Measurements from ENCODE around the gene VAC14. TPM values are rescaled to one million over a fixed set of nuclear protein-coding genes. Genes with fewer than 3 reads are reported as not detected.

The VAC14 gene
- total RNA-seq, 1 donor from 2014 or later, result 18.4 TPM

DNA sequence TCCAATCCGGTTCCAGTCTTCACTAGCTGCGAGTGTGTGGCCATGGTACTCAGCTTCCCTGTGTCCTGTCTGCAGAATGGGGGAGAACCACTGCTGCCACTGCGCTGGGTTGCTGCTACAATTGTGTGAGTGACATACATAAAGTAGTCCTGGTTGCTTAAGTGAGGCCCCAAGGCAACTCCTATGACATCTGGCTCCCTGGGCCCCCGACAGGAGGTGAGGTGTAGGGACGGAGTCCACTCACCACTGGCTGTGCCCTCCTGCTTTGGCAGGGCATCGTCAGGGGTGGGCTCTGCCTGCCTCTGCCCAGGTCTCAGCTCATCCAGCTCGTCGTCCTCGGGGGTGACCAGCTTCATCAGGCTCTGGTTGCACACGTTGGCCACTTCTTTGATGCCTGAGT lies 20.4 kb downstream of the VAC14 start:
- Histone ChIP-seq H3K36me3 (ENCODE audit: control insufficient read depth, insufficient read depth, low read length) (peaks cover 32% of the 10 kb centered on the region), H3K27me3 (ENCODE audit: control insufficient read depth, insufficient read depth, low read length) (no peaks in the 10 kb centered on the region), H3K4me3 (ENCODE audit: low read depth, low read length) (no peak overlapping the region)
- DNase-seq (ENCODE audit: low read depth), result no peak
- TF ChIP-seq, protein P1, sequence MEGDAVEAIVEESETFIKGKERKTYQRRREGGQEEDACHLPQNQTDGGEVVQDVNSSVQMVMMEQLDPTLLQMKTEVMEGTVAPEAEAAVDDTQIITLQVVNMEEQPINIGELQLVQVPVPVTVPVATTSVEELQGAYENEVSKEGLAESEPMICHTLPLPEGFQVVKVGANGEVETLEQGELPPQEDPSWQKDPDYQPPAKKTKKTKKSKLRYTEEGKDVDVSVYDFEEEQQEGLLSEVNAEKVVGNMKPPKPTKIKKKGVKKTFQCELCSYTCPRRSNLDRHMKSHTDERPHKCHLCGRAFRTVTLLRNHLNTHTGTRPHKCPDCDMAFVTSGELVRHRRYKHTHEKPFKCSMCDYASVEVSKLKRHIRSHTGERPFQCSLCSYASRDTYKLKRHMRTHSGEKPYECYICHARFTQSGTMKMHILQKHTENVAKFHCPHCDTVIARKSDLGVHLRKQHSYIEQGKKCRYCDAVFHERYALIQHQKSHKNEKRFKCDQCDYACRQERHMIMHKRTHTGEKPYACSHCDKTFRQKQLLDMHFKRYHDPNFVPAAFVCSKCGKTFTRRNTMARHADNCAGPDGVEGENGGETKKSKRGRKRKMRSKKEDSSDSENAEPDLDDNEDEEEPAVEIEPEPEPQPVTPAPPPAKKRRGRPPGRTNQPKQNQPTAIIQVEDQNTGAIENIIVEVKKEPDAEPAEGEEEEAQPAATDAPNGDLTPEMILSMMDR (IDR thresholded peaks at IDR 0.05; ENCODE audit: insufficient read depth, low read length, severe bottlenecking), result no peak
- no peak for FAIRE-seq

DNA sequence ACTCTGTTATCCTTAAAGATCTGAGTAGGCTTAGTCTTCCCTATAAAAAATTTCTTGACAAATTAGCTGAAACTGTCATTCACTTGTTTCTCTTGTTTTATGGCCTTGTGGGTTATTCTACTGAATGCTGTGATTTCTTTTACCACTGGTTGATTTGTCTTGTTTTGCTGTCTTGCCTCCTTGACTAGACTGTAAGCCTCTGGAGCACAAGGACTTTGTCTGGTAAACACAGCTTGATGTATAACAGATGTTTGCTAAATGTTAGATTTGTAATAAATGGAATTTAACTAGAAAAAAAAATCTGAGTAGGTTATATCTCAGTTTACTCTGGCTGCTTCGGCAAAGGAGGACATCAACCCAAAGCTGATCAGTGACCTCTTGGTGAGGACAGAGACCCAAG lies 21.6 kb downstream of the VAC14 start:
- peak; percentile 50 for FAIRE-seq
- H3K4me3 ChIP-seq (ENCODE audit: low read depth, low read length), result no peak overlapping the region
- no peaks in the 10 kb centered on the region for H3K27me3 ChIP-seq (ENCODE audit: control insufficient read depth, insufficient read depth, low read length)
- peaks cover 24% of the 10 kb centered on the region for H3K36me3 ChIP-seq (ENCODE audit: control insufficient read depth, insufficient read depth, low read length)
- TF ChIP-seq, protein P1 (IDR thresholded peaks at IDR 0.05; ENCODE audit: insufficient read depth, low read length, severe bottlenecking), result no peak
- no peak for DNase-seq (ENCODE audit: low read depth)

DNA sequence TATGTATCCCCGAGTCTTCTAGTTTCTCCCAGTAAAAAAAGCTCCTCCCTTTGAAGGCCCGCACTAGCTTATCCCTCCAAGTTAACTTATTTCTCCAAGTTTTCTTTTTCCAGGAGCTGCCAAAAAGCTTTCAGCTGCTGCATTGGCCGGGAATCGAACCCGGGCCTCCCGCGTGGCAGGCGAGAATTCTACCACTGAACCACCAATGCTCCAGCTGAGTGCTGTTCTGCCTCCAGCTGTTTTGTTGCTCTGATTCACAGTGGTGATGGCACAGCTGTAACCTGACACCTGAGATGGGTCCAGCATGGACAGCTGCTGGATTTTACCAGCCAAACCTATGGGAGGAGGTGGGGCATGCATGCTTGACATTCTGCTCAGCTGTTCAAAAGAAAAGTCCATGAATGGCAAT lies 22.1 kb downstream of the VAC14 start:
- FAIRE-seq (peak; percentile 7), DNase-seq (ENCODE audit: low read depth) (peak; percentile 83)
- Histone ChIP-seq H3K4me3 (ENCODE audit: low read depth, low read length) (no peak overlapping the region), H3K36me3 (ENCODE audit: control insufficient read depth, insufficient read depth, low read length) (peaks cover 22% of the 10 kb centered on the region), H3K27me3 (ENCODE audit: control insufficient read depth, insufficient read depth, low read length) (no peaks in the 10 kb centered on the region)
- TF ChIP-seq, protein P1 (IDR thresholded peaks at IDR 0.05; ENCODE audit: insufficient read depth, low read length, severe bottlenecking), result no peak

DNA sequence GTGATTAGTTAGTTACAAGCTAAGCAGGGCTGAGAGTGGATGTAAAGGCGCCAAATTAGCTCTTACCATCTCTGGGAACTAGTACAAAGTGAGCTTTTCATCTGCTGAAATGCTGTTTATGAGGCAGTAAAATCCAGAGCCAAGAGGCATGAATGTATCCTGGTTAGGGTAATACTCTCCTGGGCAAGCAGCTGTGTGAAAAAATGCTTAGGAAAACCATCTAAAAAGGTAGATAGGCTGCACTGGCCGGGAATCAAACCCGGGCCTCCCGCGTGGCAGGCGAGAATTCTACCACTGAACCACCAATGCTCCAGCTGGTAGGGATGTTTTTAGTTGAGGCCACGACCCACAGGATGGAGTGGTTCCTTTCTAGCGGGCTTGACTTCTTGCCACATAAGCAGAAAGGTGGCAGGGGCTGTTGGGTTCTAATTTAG lies 23.0 kb downstream of the VAC14 start:
- no peak for DNase-seq (ENCODE audit: low read depth)
- Histone ChIP-seq H3K27me3 (ENCODE audit: control insufficient read depth, insufficient read depth, low read length) (no peaks in the 10 kb centered on the region), H3K36me3 (ENCODE audit: control insufficient read depth, insufficient read depth, low read length) (peaks cover 17% of the 10 kb centered on the region), H3K4me3 (ENCODE audit: low read depth, low read length) (no peak overlapping the region)
- TF ChIP-seq, protein P1 (IDR thresholded peaks at IDR 0.05; ENCODE audit: insufficient read depth, low read length, severe bottlenecking), result no peak
- FAIRE-seq, result peak; percentile 36

DNA sequence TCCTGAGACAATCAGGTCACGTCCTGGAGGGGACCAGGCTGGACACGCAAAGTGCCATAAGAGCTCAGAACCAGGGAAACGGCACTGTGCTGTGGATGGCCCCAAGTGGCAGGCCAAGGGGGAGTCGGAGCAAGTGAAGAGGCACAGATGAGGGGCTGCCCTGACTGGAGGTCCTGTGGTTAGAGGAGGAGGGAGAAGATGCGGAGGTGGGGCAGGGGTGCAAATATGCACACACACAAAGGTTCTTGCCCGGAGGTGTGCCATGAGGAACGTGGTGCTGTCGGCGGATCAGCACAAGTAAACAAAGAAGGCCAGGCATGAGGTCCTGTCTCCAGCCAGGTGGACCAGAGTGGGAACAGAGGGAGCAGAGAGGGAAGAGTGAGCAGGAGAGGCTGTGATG lies 23.5 kb downstream of the VAC14 start:
- FAIRE-seq (peak; percentile 58), DNase-seq (ENCODE audit: low read depth) (no peak)
- peaks cover 17% of the 10 kb centered on the region for H3K36me3 ChIP-seq (ENCODE audit: control insufficient read depth, insufficient read depth, low read length)
- TF ChIP-seq, protein P1 (IDR thresholded peaks at IDR 0.05; ENCODE audit: insufficient read depth, low read length, severe bottlenecking), result no peak
- H3K4me3 ChIP-seq (ENCODE audit: low read depth, low read length), result no peak overlapping the region
- no peaks in the 10 kb centered on the region for H3K27me3 ChIP-seq (ENCODE audit: control insufficient read depth, insufficient read depth, low read length)

DNA sequence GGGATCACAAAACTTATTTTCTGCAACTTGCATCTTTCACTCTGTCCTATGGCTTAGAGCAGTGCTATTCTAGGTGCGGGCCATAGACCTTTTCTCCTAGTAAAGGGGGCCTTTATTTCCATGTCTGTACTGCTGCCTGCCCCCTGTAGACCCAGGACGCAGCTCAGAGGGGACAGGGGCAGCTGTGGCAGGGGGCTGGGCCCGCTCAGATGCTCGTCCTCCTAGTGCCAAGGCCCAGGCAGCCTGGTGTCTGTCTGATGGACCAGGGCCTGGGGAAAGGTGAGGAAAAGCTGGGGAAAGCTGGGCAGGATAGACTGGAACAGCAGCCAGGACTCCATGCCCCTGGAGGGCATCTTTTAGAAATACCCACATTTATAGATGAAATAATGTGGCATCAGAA lies 25.6 kb downstream of the VAC14 start:
- H3K36me3 ChIP-seq (ENCODE audit: control insufficient read depth, insufficient read depth, low read length), result peaks cover 12% of the 10 kb centered on the region
- TF ChIP-seq, protein P1 (IDR thresholded peaks at IDR 0.05; ENCODE audit: insufficient read depth, low read length, severe bottlenecking), result no peak
- DNase-seq (ENCODE audit: low read depth), result no peak
- FAIRE-seq, result no peak
- no peaks in the 10 kb centered on the region for H3K27me3 ChIP-seq (ENCODE audit: control insufficient read depth, insufficient read depth, low read length)
- H3K4me3 ChIP-seq (ENCODE audit: low read depth, low read length), result no peak overlapping the region
